ENCODE measurements around the gene ALAS1. TPM values are rescaled to one million over a fixed set of nuclear protein-coding genes. Genes with fewer than 3 reads are reported as not detected.
A peak's percentile ranks its signal among the peaks of the same experiment; 100 is the strongest.
"Not testable (repeated sequence)": the region's sequence is repeated elsewhere in the genome, so short reads cannot be mapped to it uniquely, and the experiment has no call there.

ALAS1 gene
- polyA plus RNA-seq, 1 experiment: 61.7 TPM

- CTCF ChIA-PET: interaction anchor here (1.0 kb wide), 1 partner anchor 177 kb away, joined by 4 read pairs; no protein-coding TSS in a partner anchor
- H3K4me3 ChIP-seq (ENCODE audit: low read depth, low read length): no peak overlapping the region
- POLR2A ChIA-PET: no interaction called here
- no peak for DNase-seq (ENCODE audit: low read depth, low spot score)
- H3K27ac ChIP-seq (ENCODE audit: low read depth, low read length): no peak overlapping the region
- no peak for TF ChIP-seq CTCF (IDR thresholded peaks at IDR 0.05; ENCODE audit: low read depth, low read length)
- H3K9me3 ChIP-seq (ENCODE audit: control insufficient read depth, insufficient read depth, low read length): peaks cover 9% of the 10 kb centered on the region
- H3K27me3 ChIP-seq (ENCODE audit: control insufficient read depth, insufficient read depth, low read length): peaks cover 2% of the 10 kb centered on the region
Observed at GRCh38 chr3:52162250-52162872, 35.6 kb upstream of the ALAS1 start.

- no peak overlapping the region for H3K4me3 ChIP-seq (ENCODE audit: low read depth, low read length)
- ChIA-PET POLR2A (interaction anchor here (0.7 kb wide), 1 partner anchor 28 kb away, joined by 6 read pairs; no protein-coding TSS in a partner anchor), CTCF (no interaction called here)
- H3K27ac ChIP-seq (ENCODE audit: low read depth, low read length): no peak overlapping the region
- peaks cover 2% of the 10 kb centered on the region for H3K27me3 ChIP-seq (ENCODE audit: control insufficient read depth, insufficient read depth, low read length)
- H3K9me3 ChIP-seq (ENCODE audit: control insufficient read depth, insufficient read depth, low read length): peaks cover 9% of the 10 kb centered on the region
- DNase-seq (ENCODE audit: low read depth, low spot score): no peak
- no peak for TF ChIP-seq CTCF (IDR thresholded peaks at IDR 0.05; ENCODE audit: low read depth, low read length)
Observed at GRCh38 chr3:52167240-52167639, 30.7 kb upstream of the ALAS1 start.

GRCh38 chr3:52170217-52170616 is 27.7 kb upstream of the ALAS1 start:
- not testable (repeated sequence) for H3K9me3 ChIP-seq (ENCODE audit: control insufficient read depth, insufficient read depth, low read length); H3K4me3 ChIP-seq (ENCODE audit: low read depth, low read length); DNase-seq (ENCODE audit: low read depth, low spot score); H3K27me3 ChIP-seq (ENCODE audit: control insufficient read depth, insufficient read depth, low read length); H3K27ac ChIP-seq (ENCODE audit: low read depth, low read length)
- POLR2A ChIA-PET: interaction anchor here (1.5 kb wide), 1 partner anchor 16 kb away, joined by 5 read pairs; the partner anchor contains the start of gene POC1A
- CTCF ChIA-PET: interaction anchor here (0.6 to 4.2 kb wide), 5 partner anchors 18 to 174 kb away, joined by 3 to 16 read pairs (median 4); no protein-coding TSS in a partner anchor

- H3K9me3 ChIP-seq (ENCODE audit: control insufficient read depth, insufficient read depth, low read length): no peaks in the 10 kb centered on the region
- ChIA-PET POLR2A (interaction anchor here (1.5 kb wide), 1 partner anchor 17 kb away, joined by 3 read pairs; the partner anchor contains the start of gene POC1A), CTCF (interaction anchor here (0.5 to 4.2 kb wide), 4 partner anchors 17 to 176 kb away, joined by 3 to 16 read pairs (median 3); partner anchors contain the start of genes POC1A and RPL29)
- H3K27me3 ChIP-seq (ENCODE audit: control insufficient read depth, insufficient read depth, low read length): no peaks in the 10 kb centered on the region
- peak; percentile 41; the same call in 1 of the 2 replicates for TF ChIP-seq CTCF (IDR thresholded peaks at IDR 0.05; ENCODE audit: low read depth, low read length)
- peak overlapping the region; percentile 39 for H3K27ac ChIP-seq (ENCODE audit: low read depth, low read length)
- no peak overlapping the region for H3K4me3 ChIP-seq (ENCODE audit: low read depth, low read length)
- DNase-seq (ENCODE audit: low read depth, low spot score): no peak
Observed at GRCh38 chr3:52171514-52172261, 26.3 kb upstream of the ALAS1 start.

- no peak for DNase-seq (ENCODE audit: low read depth, low spot score)
- POLR2A ChIA-PET: interaction anchor here (1.5 kb wide), 1 partner anchor 18 kb away, joined by 3 read pairs; the partner anchor contains the start of gene POC1A
Observed at GRCh38 chr3:52172262-52172757, 25.6 kb upstream of the ALAS1 start.

More at GRCh38 chr3:52172262-52172757, 25.6 kb upstream of the ALAS1 start:
- TF ChIP-seq CTCF (IDR thresholded peaks at IDR 0.05; ENCODE audit: low read depth, low read length): no peak
- no peaks in the 10 kb centered on the region for H3K9me3 ChIP-seq (ENCODE audit: control insufficient read depth, insufficient read depth, low read length)
- no peaks in the 10 kb centered on the region for H3K27me3 ChIP-seq (ENCODE audit: control insufficient read depth, insufficient read depth, low read length)
- H3K4me3 ChIP-seq (ENCODE audit: low read depth, low read length): no peak overlapping the region
- H3K27ac ChIP-seq (ENCODE audit: low read depth, low read length): no peak overlapping the region
- CTCF ChIA-PET: interaction anchor here (0.9 to 4.2 kb wide), 3 partner anchors 18 to 48 kb away, joined by 3 to 16 read pairs (median 3); partner anchors contain the start of gene POC1A
